Measurements from ENCODE around the gene FBXL16.

DNA sequence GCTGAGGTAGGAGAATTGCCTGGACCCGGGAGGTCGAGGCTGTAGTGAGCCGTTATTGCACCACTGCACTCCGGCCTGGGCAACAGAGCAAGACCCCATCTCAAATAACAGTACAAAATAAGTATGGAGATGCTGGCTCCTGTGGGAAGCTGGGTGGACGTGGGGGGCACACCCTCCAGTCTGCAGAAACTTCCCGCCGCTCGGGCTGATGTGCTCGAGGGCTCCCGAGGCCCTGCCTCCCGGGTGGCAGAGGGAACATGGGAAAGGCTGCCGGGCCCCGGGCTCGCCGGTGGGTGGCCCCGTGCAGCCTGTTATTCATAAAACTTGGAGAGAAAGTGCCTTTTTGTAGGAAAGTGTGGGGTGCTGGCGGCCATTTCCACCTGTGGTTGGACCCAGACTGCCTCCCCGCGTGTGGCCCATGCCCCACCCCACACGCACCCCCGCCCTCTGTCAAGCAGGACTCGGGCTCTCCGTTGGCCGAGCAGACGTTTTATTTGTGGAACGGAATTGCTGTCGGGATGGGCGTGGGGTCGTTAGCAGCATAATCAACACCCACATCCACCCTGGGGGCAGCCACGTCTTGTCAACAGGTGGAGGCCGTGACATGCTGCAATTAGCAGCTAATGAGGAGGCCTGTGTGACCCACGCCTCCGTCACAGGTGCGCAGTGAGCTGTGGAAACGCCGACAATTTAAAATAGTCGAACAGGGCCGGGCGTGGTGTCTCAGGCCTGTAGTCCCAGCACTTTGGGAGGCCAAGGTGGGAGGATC, 42.6 kb upstream of the FBXL16 start:
- TF ChIP-seq, protein P1, sequence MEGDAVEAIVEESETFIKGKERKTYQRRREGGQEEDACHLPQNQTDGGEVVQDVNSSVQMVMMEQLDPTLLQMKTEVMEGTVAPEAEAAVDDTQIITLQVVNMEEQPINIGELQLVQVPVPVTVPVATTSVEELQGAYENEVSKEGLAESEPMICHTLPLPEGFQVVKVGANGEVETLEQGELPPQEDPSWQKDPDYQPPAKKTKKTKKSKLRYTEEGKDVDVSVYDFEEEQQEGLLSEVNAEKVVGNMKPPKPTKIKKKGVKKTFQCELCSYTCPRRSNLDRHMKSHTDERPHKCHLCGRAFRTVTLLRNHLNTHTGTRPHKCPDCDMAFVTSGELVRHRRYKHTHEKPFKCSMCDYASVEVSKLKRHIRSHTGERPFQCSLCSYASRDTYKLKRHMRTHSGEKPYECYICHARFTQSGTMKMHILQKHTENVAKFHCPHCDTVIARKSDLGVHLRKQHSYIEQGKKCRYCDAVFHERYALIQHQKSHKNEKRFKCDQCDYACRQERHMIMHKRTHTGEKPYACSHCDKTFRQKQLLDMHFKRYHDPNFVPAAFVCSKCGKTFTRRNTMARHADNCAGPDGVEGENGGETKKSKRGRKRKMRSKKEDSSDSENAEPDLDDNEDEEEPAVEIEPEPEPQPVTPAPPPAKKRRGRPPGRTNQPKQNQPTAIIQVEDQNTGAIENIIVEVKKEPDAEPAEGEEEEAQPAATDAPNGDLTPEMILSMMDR (IDR thresholded peaks at IDR 0.05) = no peak
- no peak for TF ChIP-seq POLR2A (IDR thresholded peaks at IDR 0.05)
